Stimulated activated CD8-positive, alpha-beta memory T cell treated with anti-CD3 and anti-CD28 coated beads, Interleukin-2, amount 100 ng/mL, for 48 hours (primary cell): Measurements from ENCODE around the gene IVD.
A peak's percentile ranks its signal among the peaks of the same experiment; 100 is the strongest.
"Not testable (repeated sequence)": the region's sequence is repeated elsewhere in the genome, so short reads cannot be mapped to it uniquely, and the experiment has no call there.

Experiments used
- DNase-seq, 2 donors: peaks; one replicate each; pipeline ENCODE4 v3.0.0-alpha.2; 2020; ENCODE audit warnings: low read depth in 2 of 2

IVD gene

DNA sequence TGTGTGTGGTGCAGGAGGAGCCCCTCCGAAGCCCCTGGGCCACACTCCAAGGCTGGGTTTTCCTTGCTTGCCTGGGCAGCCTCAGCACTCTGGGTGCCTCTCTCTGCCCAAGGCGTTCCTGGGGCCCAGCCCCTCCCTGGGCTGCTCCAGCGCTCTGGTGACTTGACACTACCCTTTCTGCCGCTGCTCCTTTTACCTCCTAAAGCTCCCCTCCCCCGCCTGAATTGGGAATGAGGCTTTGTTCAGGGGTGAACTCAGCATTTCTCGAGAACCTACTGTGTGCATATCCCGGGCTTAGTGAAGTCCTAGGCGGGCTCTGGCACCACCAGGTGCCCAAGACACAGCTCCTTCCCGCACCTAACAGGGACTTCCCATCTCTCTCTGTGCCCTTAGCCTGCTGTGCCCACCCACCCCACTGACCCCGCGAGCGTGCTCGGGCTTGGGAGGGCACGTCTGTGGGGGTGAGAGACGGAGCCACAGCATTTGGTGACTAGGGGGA lies 33.9 kb downstream of the IVD start:
- DNase-seq, result no peak

DNA sequence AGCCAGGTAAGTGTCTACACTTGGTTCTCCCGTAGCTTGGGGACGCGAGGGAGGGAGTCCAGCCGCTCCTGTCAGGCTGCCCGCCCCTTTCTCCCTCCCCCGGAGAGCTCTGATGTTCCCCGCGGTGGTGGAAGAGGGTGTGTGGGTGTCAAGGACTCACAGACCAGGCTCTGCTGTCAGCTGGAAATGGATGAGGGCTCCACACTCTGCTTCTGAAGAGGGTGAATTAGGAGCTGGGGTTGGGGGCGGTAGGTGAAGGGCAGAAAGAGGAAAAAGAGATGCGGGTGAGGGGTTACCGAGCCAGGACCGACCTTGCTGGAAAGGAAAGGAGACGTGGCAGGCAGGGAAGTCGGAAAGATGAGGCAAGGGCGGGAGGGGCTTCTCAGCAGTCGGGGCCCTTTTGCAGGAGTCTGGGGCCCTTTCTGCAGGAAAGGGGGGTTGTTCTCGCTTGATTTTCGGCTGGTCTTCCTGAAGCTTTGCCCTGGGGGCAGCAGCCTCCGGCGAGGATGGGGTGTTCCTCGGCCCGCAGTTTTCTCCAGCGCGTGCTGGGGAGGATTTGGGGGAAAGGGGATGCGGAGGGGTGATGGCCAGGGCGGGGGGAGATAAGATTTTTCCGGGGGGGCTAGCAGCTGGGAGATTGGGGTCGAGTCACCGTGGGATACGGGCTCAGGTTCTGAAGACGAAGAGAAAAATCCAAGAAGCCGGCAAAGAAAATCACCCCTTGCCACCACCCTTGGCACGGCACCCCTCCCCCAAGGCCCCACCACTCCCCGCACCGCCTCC lies 34.6 kb downstream of the IVD start:
- no peak for DNase-seq

DNA sequence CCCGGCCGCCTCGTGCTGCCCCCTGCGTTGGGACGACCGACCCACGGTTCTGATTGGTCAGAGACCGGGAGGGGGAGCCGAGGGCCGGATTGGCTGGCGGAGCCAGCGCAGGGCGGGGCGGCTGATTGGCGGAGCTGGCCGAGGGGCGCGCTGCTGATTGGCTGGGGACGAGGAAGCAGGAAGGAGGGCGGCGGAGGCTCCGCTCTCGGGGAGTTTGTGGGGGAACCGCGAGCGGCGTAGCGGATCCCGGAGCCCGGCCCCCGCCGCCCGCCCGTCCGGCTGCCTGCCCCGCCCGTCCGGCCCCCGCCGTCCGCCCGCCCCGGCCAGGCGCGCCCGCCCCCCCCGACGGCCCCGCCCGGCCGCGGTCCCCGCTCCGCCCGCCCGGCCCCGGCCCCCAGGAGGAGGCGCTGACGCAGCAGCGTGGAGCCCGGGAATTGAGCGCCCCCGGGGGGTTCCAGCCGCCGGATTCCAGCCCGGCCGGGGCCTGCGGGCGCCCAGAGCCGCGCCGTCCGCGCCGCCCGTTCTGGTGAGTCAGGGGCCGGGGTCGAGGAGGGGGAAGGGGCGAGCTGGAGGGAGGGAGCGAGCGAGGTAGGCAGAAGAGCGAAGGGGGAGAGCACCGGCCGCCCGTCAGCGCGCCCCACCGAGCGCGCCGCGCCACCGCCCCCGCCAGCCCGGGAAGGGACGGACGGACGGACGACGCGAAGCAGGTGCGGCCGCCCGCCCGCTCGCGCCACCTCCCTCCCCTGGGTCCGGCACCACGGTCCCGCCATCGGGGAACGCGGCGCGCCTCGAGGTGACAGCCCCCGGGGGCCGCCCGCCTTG lies 35.4 kb downstream of the IVD start, which contains the start of gene BAHD1:
TSS of gene BAHD1 (plus strand) at position 211 of the 822 bp plus-strand sequence. CDS start 17,512 bp downstream, outside the sequence.
- peak; percentile 95 to 96 for DNase-seq

DNA sequence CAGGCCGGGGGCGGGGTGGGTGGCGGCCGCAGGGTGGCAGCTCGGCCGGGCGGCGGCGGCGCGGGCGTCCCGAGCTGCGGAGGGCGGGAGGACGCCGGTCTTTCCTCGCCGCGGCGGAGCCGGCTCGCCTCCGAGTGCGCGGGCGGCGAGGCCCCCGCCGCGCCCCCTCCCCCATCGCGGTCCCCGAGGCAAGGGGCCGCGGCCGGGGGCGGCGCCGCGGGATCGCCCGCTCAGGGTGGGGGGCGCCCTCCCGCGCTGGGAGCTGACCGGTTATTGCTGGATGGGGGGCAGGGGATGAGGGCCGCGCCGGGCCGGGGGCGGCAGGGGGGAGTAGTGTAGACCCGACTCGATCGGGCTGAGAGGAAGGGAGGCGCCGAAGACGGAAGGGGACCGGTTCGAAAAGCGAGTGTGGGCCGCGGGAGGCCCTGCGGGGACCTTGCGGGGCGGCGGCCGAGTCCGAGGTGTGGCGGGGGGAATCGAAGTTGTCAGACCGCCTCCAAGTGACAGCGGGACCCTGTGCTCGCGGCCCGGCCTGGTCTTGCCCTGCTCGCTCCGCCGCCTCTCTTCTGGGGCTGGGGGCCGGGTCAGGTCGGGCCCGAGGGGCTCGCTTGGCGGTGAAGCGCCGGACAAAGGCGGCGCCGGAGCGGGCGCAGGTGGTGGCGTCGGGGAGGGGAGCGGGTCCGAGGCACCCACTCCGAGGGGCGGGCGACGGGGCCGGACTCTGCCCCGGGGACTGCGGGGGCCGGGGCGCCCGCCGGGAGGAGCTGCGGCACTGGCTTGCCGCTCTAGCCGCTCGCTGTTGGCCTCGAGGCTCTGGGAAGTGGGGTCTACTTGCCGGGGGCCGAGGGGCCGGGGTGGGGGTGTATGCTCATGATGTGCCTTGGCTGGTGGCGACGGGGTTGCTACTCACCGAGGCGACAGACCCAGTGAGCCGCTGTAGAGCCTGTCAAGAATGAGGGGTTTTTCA lies 36.3 kb downstream of the IVD start:
- no peak for DNase-seq

DNA sequence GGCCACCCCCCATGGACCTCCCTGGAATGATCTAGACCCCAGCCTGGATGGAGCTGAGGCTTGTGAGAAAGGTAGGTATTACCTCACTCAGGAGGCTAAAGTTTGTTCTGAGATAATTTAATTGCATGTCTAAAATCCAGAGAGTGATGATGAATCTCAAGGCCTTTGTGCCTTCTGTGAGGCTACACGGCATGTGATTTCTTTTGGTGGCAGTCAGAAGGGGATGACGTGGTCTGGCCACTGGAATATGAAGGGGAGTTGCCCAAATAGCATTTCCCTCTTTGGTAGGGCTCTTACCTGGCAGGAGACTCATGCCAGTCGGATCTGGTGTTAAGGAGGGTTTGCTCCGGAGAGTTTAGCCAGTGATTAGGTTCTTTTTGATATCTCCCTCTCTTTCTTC lies 37.7 kb downstream of the IVD start:
- DNase-seq, result no peak

DNA sequence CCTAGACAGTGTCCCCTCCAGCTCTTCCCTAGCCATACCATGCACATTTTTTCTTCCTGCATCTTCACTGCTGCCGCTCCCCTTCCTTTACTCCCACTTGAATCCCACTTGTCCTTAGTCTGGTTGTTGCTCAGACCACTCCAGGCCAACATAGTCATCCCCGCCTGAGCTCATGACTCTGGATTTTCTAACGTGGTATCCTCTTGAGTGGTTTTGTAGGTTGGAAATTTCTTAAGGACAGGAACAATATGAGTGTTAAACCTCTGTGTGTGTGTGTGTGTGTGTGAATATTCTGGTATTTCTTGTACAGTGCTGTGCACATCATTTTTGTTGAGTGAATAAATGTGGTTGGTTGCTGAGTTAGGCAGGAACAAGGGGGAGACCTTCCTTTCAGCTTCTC lies 38.3 kb downstream of the IVD start:
- DNase-seq, result no peak

DNA sequence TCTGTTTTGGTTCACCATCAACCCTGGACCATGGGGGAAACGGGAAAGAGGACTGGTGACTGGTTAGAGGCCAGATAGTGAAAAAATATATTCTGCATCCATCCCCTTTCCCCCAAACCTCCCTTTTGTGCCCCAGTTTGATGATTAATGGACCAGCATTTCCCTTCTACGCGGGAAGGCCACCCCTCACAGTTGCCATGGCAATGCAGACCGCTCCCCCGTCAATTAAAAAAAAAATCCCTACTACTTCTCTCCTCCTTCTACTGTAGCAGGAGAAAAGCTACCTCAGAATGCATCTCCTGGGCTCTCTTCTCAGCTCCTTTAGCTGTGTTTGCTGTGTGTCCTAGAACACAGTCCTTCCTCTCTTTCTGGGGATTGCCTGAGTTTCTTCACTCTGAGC lies 39.1 kb downstream of the IVD start:
- DNase-seq, result no peak

DNA sequence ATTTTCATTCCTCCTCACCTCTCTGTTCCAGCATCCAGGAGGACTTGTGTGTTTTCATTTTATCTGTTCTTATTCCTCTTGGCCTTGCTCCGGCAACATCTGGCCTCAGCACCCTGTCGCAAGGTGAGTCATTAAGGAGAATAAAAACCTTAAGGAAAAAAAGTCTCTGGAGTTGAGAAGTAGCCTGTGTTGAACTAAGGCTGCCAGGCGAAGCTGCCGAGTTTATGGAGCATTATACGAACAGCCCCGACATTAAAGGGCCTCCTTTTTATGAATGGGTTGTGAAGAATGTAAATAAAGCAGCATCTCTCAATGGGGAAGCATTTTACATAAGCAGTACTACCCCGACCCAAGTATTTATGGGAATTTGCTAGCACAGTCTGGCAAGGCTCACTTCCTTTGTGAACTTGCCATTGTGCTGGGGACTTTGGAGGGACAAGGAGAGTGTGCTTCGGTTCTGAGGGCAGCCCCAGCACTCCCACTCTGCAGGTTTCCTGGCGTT lies 39.9 kb downstream of the IVD start:
- DNase-seq, result no peak

DNA sequence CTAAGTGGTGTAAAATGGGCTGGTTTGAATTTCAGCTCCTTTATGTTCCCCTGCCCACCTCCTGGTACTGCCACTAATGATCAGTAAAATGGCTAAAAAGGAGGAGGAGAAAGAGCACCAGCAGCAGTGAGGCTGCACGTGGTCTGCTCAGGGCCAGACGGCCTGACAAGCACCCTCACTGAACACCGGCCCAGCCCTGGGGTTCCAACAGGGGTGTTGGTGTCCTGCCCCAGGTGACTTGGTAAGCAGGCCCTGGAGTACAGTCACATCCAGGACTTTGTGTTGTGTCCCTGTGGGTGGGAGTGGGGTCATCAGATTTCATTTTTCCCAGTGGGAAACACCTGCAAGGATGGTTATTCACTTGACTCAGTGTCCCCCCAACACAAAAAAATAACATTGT lies 40.5 kb downstream of the IVD start:
- DNase-seq, result no peak

DNA sequence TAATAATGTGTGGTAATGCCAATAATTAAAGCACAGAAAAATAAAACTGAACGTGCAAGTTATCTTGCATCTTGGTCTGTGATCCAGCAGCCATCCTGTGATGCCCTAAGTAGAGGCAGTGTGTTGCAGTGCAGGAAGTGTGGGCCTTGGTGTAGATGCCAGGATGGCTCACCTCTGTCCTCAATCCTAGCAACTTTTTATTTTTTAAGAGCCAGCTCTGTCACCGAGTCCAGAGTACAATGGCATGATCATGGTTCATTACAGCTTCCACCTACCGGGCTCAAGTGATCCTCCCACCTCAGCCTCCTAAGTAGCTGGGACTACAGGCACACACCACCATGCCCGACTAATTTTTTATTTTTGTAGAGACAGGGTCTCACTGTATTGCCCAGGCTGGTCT lies 42.8 kb downstream of the IVD start:
- no peak for DNase-seq

DNA sequence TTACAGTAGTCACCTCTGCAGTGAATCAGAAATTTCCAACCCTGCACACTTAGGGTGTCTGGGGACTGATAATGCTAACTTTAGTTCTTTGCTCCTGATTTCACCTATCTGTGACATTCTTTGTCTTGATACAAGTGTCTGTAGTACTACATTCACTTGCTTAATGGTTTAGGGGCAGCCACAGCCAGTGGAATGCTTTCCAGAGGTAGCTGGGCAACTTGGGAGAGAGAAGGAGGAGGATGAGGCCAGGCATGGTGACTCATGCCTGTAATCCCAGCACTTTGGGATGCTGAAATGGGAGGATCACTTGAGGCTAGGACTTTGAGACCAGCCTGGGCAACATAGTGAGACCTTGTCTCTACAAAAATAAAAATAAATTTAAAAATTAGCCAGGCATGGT lies 43.7 kb downstream of the IVD start:
- DNase-seq, result no peak

DNA sequence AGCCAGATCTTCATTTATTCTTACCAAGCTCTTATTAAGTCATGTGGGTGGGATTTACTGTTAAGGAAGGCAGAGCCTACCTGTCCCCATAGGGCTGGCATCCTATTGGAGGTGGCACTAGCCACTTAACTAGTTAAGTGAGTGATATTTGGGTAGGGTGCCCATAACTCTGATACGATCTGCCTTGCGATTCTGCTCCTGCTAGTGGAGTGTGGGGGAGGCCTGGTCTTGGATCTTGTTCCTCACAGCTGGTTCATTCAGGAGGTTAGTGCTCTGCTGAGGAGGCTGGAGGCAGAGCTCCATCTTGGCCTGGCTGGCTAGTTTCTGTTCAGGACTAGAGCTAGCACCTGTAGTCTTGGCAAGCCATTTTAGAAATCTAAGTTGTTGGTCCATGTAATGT lies 44.5 kb downstream of the IVD start:
- DNase-seq, result no peak

DNA sequence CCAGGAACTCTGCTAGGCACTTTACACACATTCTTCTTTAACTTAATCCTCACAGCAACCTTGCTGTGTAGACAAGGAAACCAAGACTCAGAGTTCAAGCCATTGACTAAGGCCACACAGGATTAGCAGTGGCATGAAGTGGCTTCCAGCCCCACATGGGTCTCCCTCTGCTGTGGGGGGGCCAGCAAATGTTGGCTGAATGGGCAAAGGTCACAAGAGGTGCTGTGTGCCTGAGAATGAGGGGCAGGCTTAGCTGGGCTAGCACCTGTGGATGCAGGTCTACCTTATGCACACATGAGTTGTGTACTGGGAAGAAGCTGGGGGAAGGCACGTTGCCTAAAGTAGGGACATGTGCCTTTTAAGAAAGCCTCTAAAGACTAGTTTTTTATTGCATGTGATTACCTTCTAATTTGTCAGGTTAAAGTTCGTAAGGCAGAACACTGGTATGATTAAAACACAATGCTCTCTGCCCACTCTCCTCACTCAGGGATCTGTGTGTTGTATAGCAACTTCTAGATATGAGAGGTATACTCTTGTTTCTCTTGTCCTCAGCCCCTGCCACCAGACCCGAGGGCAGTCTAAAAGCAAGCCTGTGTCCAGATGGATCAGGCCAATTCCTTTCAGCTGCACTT lies 46.0 kb downstream of the IVD start:
- no peak for DNase-seq

DNA sequence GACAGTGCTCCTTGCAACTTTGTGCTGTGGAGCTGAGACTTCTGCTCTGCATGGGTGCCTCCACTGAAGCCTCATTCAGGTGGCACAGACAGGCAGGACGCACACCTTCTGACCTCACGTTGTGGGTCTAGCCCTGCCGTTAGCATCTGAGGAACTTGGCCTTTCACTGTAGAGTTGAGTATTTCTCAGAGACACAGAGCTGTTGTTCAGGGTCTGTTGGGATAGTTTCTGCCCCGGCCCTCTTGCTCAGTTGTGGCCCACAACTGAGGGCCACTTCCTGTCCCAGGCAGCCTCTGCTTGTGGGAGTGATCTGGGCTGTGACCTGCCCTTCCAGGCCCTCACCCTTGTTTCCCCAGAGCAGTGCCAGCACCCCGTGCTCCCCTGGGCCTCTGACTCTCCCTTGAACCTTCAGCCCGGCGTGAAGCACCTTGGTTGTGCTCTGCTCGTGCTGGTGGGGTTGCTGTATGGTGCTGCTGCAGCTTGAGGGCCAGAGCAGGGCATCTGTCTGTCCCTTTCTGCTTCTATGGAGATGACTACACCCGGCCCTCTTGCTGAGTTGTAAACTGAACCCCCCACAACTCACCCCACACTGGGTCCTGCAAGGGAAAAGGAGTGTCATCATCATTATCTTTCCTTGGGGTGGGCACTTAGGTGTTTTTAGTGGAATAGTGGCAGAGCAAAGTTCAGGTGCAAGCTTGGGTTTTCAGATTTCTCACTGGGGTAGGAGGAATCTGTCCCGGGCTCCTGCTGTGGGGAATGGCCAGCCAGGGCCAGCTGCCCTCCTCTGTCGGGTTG lies 46.9 kb downstream of the IVD start:
- no peak for DNase-seq

DNA sequence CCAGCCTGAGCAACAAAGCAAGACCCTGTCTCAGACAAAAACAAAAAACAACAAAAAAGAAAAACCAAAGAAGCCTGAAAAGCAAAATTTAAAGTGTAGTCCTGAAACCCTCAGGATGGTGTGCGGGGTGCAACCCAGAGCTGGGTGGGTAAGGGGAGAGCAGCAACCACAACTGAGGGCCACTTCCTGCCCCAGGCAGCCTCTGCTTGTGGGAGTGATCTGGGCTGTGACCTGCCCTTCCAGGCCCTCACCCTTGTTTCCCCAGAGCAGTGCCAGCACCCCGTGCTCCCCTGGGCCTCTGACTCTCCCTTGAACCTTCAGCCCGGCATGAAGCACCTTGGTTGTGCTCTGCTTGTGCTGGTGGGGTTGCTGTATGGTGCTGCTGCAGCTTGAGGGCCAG lies 48.3 kb downstream of the IVD start:
- not testable (repeated sequence) for DNase-seq

DNA sequence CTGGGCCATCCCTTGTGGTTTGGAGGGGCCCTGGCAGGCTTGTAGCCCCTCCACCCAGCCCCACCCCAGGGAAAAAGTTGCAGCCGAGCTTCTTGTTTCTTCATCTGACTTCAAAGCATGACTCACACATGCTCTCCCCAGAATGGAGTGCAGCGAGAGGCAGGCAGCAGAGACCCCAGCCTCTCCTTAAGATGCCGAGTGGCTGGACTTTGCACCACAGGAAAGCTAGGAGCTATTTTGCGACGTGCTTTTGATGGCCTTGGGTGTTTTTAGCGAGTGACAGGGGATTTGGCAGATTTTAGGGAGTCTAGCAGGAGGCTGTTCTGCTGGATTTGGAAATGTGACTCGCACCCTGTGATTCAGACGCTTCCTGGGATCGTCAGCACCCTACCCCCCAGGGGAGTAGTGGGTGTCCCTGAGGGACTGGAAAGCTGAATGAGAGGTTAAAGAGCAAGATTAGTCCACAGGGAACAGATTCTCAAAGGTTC lies 49.4 kb downstream of the IVD start:
- no peak for DNase-seq

DNA sequence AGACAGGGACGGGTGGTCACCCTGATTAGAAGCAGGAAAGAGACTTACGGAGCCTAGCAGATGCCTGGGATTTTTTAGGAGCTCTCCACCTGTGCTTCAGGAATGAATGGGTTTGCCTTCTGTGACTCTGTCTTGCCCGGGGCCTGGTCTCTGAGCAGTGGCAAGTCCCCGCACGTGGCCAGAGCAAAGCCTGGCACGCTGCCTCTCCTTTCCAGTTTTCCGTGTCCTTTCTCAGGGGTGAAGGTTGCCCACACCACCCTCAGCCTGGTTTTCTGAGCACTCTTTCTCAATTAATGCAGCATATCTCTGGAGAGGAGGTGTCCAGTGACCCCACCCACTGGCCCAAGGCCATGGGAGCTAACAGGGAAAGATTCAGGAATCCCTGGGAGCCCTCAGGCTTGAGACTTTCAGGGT lies 50.7 kb downstream of the IVD start:
- no peak for DNase-seq

DNA sequence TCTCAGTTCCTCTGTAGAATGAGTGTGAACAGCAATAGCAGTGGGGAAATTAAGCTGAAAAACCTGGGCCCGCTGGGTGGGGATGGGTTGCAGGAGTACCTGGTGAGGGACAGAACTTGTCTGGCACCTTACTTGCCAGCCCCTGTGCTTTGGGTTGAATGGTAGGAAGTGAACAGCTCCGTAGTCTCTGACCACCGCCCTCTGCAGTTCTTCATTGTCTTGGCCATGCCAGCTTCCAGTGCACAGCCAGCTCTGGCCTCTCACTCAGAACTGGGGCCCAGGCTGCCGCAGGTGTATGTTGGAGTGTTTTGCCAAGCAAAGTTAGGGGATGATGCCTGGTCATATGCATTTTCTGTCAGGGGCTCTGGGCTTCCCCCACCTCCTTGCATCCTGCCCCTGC lies 51.1 kb downstream of the IVD start:
- no peak for DNase-seq

DNA sequence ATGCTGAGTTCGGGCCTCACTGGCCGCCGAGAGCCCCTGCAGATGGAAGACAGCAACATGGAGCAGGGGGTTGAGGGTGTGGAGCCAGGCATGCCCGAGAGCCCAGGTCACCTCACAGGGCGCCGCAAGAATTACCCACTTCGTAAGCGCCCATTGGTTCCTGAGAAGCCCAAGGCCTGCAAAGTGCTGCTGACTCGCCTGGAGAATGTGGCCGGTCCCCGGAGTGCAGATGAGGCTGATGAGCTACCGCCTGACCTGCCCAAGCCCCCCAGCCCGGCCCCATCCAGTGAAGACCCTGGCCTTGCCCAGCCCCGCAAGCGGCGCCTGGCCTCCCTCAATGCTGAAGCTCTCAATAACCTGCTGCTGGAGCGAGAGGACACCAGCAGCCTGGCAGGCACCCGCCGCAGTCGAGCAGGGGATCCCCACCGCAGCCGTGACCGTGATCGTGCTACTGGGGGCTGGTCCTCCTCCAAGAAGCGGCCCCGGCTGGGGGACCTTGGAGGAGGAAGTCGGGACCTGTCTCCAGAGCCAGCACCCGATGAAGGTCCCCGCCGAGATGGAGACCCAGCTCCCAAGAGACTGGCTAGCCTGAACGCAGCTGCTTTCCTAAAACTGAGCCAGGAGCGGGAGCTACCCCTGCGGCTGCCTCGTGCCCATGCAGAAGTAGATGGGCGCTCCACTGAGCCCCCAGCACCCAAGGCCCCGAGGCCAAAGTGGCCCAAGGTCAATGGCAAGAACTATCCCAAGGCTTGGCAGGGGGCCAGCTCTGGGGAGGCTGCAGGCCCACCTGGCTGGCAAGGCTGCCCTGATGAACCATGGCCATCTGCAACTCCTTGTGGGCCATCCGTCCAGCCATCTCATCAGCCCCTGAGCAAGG lies 53.1 kb downstream of the IVD start:
- no peak for DNase-seq
